AG04450 (cell line): ENCODE results near the gene SH3GL3. TPM values are rescaled to one million over a fixed set of nuclear protein-coding genes. Genes with fewer than 3 reads are reported as not detected.

ENCODE experiments used
- CTCF ChIA-PET: fragments of 300-600, 350-600 bp; formaldehyde crosslinking; extraction: SDS; loops from one replicate; lab custom pipeline; 2022; ENCODE audit warnings: antibody characterized with exemption, inconsistent platforms; lab: Charles Lee
- POLR2A ChIA-PET: fragments of 350-600 bp; formaldehyde crosslinking; extraction: SDS; loops from one replicate; lab custom pipeline; 2021; ENCODE audit warnings: antibody characterized with exemption, inconsistent platforms; lab: Yijun Ruan, JAX
- DNase-seq: peaks from one replicate; pipeline ENCODE4 v3.0.0-alpha.2; 2011; ENCODE audit warnings: low read depth, low spot score
- H3K27ac ChIP-seq: one replicate; pipeline ENCODE4 v1.5.1; 2012; ENCODE audit warnings: low read depth, low read length, control low read depth
- H3K27me3 ChIP-seq: one replicate; pipeline ENCODE4 v1.6.0; 2012; ENCODE audit warnings: low read length; ENCODE audit not compliant: control insufficient read depth, insufficient read depth
- H3K4me3 ChIP-seq: 2 replicates; pipeline ENCODE4 v1.5.1; 2011; ENCODE audit warnings: mild to moderate bottlenecking, low read depth, low read length, control low read depth
- H3K9me3 ChIP-seq: 2 replicates; pipeline ENCODE4 v1.5.1; 2012; ENCODE audit warnings: low read length; ENCODE audit not compliant: control insufficient read depth, insufficient read depth
- CTCF ChIP-seq: IDR thresholded peaks from 2 replicates; pipeline ENCODE4 v1.5.1; 2011; ENCODE audit warnings: low read depth, low read length, control low read depth, inconsistent platforms
- polyA plus RNA-seq: library from polyadenylated mRNA; depleted of rRNA; stranded (reverse); fragments of >200 nt; gene quantifications from 2 replicates; pipeline ENCODE4 v1.2.3, GENCODE V29; 2011

Gene SH3GL3
- polyA plus RNA-seq, 1 experiment, result not detected

- TF ChIP-seq CTCF, result no peak
- no peak overlapping the region for H3K4me3 ChIP-seq
- no peak for DNase-seq
- ChIA-PET POLR2A (no interaction called here), CTCF (no interaction called here)
- H3K27me3 ChIP-seq, result no peaks in the 10 kb centered on the region
- no peak overlapping the region for H3K27ac ChIP-seq
- H3K9me3 ChIP-seq, result no peaks in the 10 kb centered on the region
Observed at GRCh38 chr15:83643201-83643600, 196.1 kb downstream of the SH3GL3 start.

DNA sequence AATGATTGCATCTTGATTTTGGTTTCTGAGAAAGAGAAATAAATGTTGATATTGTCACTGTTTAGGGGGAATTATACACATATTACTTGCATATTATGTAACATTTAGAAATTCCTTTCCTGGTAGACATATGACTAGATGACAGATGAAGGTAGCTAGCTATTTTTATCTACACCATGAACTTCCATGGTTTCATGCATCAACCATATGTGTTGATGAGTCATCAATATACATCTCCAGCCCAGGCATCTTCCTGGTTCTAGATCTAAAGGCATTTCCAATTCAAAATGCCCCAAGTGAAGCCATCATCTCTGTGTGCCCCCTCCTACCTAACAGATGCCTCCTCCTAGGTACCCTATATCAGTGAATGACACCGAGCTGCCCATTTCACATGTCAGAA, 197.3 kb downstream of the SH3GL3 start:
- POLR2A ChIA-PET, result no interaction called here
- CTCF ChIA-PET, result no interaction called here
- no peak for TF ChIP-seq CTCF
- DNase-seq, result no peak
- Histone ChIP-seq H3K27me3 (no peaks in the 10 kb centered on the region), H3K27ac (no peak overlapping the region), H3K9me3 (no peaks in the 10 kb centered on the region), H3K4me3 (no peak overlapping the region)

- no peak for DNase-seq
- ChIA-PET CTCF (no interaction called here), POLR2A (no interaction called here)
- Histone ChIP-seq H3K27ac (no peak overlapping the region), H3K9me3 (peaks cover 6% of the 10 kb centered on the region; the same call in 1 of the 2 replicates), H3K27me3 (peaks cover 25% of the 10 kb centered on the region), H3K4me3 (no peak overlapping the region)
- no peak for TF ChIP-seq CTCF
Observed at GRCh38 chr15:83650831-83651230, 203.7 kb downstream of the SH3GL3 start.

DNA sequence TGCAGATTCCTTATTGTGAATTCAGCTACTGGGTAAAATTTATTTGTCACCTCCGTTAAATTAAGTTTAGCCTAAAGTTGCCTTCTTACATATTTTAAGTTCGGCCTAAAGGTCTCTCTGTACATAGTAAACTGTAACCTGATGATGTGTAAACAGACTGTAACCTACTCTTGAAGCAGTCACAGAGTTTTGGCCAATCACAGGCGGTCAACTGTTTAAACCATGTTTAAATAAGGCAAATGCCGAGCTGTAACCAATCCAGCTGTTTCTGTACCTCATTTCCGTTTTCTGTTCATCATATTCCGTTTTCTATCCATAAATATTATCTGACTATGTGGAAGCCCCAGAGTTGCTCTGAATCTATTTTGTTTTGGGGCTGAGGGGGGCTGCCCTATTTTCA, 204.4 kb downstream of the SH3GL3 start:
- ChIA-PET POLR2A (no interaction called here), CTCF (no interaction called here)

More for the DNA sequence above, 204.4 kb downstream of the SH3GL3 start:
- peaks cover 31% of the 10 kb centered on the region for H3K27me3 ChIP-seq
- peaks cover 6% of the 10 kb centered on the region; the same call in 1 of the 2 replicates for H3K9me3 ChIP-seq
- no peak overlapping the region for H3K4me3 ChIP-seq
- no peak for TF ChIP-seq CTCF
- no peak for DNase-seq
- no peak overlapping the region for H3K27ac ChIP-seq
